ENCODE measurements around the gene GSTM1.
"Not testable (repeated sequence)": the region's sequence is repeated elsewhere in the genome, so short reads cannot be mapped to it uniquely, and the experiment has no call there.

GSTM1 gene

GRCh38 chr1:109650609-109651008 is 37.0 kb upstream of the GSTM1 start:
- Histone ChIP-seq H3K4me3 (ENCODE audit: low read depth in 1 of 2, low read length in 2 of 2) (no peak overlapping the region), H3K4me1 (ENCODE audit: control insufficient read depth in 1 of 2, insufficient read depth in 2 of 2, low read length in 2 of 2) (peaks cover 0 to 17% of the 10 kb centered on the region in 2 donors), H3K27me3 (ENCODE audit: low read depth, low read length) (no peaks in the 10 kb centered on the region), H3K9me3 (ENCODE audit: control insufficient read depth in 1 of 2, low read length in 2 of 2) (no peaks in the 10 kb centered on the region), H3K27ac (ENCODE audit: low read length) (no peak overlapping the region), H3K36me3 (ENCODE audit: control insufficient read depth in 1 of 2, insufficient read depth in 2 of 2, low read length in 2 of 2) (no peaks in the 10 kb centered on the region)

DNA sequence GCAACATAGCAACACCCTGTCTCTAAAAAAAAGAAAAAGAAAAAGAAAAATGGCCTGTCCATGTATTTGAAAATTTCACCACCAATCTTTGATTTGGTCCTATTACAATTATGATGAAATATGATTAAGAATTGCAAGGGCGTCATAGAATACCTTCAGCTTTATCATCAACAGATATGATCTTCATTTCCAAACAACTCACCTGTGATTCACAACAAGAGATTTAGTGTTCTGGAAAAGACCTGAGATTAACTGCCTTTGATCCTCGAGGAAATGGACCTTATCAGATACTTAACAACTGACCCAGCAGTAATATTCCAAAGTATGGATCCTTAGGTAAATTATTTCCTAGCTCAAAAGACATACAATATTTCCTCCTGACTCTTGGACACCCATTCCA is 35.2 kb upstream of the GSTM1 start:
- Histone ChIP-seq H3K4me1 (ENCODE audit: control insufficient read depth in 1 of 2, insufficient read depth in 2 of 2, low read length in 2 of 2) (peaks cover 0 to 25% of the 10 kb centered on the region in 2 donors), H3K9me3 (ENCODE audit: control insufficient read depth in 1 of 2, low read length in 2 of 2) (no peaks in the 10 kb centered on the region), H3K27me3 (ENCODE audit: low read depth, low read length) (no peaks in the 10 kb centered on the region)

DNA sequence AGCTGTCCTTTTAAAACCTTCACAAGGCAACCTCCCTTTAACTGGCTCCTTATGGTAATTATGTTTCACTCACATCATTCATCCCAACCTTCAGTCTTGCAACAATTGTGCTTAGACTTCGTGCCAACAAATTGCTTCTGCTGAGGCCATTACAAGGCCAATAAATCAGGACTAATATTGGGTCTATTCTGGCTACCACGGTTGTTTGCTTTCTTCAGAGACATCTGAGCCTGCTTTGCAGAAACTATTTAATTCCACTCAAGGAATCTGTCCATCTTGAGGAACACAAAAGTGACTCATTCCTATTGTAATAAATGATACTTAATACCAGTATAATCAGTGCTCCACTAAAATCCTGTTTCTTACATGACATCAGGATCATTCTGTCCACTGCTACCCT is 34.3 kb upstream of the GSTM1 start:
- Histone ChIP-seq H3K9me3 (ENCODE audit: control insufficient read depth in 1 of 2, low read length in 2 of 2) (no peaks in the 10 kb centered on the region), H3K27ac (ENCODE audit: low read length) (no peak overlapping the region), H3K4me1 (ENCODE audit: control insufficient read depth in 1 of 2, insufficient read depth in 2 of 2, low read length in 2 of 2) (peaks cover 0 to 26% of the 10 kb centered on the region in 2 donors), H3K27me3 (ENCODE audit: low read depth, low read length) (no peaks in the 10 kb centered on the region), H3K36me3 (ENCODE audit: control insufficient read depth in 1 of 2, insufficient read depth in 2 of 2, low read length in 2 of 2) (peaks cover 0 to 5% of the 10 kb centered on the region in 2 donors), H3K4me3 (ENCODE audit: low read depth in 1 of 2, low read length in 2 of 2) (no peak overlapping the region)

More for the DNA sequence above, 35.2 kb upstream of the GSTM1 start:
- no peak overlapping the region for H3K4me3 ChIP-seq (ENCODE audit: low read depth in 1 of 2, low read length in 2 of 2)
- H3K36me3 ChIP-seq (ENCODE audit: control insufficient read depth in 1 of 2, insufficient read depth in 2 of 2, low read length in 2 of 2): no peaks in the 10 kb centered on the region
- H3K27ac ChIP-seq (ENCODE audit: low read length): no peak overlapping the region

GRCh38 chr1:109654519-109654918 is 33.1 kb upstream of the GSTM1 start:
- peaks cover 4 to 16% of the 10 kb centered on the region in 2 donors for H3K36me3 ChIP-seq (ENCODE audit: control insufficient read depth in 1 of 2, insufficient read depth in 2 of 2, low read length in 2 of 2)

DNA sequence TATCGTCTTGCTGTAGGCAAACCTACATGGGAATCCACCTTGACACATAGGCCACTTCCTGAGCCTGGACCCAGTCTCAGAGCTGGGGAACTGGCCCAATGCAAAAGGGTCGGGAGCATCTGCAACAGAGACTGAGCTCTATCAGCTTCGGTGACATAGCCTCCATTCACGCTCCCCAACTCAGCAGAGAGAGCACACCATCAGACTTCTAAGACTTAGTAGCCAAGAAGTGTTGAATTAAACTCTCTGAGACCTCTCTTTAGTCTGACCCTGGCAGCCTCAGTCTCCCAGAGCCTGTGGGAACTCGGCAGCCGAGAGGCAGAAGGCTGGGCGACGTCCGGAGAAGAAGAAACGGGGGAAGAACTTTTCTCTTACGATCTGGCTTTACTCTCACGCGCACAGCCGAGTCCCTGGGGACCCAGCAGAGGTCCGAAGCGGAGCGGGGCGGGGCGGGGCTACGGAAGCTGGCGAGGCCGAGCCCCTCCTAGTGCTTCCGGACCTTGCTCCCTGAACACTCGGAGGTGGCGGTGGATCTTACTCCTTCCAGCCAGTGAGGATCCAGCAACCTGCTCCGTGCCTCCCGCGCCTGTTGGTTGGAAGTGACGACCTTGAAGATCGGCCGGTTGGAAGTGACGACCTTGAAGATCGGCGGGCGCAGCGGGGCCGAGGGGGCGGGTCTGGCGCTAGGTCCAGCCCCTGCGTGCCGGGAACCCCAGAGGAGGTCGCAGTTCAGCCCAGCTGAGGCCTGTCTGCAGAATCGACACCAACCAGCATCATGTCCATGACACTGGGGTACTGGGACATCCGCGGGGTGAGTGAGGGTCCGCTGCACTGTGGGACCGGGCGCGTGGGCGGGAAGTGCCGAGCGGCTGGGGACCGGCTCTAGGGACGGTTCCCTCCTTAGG is 31.8 kb upstream of the GSTM1 start, which contains the start of gene GSTM4:
TSS of gene GSTM4 (plus strand) at position 485 of the 905 bp plus-strand sequence. CDS start at position 776, 291 bp downstream.
- peaks cover 14 to 26% of the 10 kb centered on the region in 2 donors for H3K36me3 ChIP-seq (ENCODE audit: control insufficient read depth in 1 of 2, insufficient read depth in 2 of 2, low read length in 2 of 2)

More at GRCh38 chr1:109654519-109654918, 33.1 kb upstream of the GSTM1 start:
- H3K27ac ChIP-seq (ENCODE audit: low read length): no peak overlapping the region
- peaks cover 0 to 29% of the 10 kb centered on the region in 2 donors for H3K4me1 ChIP-seq (ENCODE audit: control insufficient read depth in 1 of 2, insufficient read depth in 2 of 2, low read length in 2 of 2)
- no peak overlapping the region for H3K4me3 ChIP-seq (ENCODE audit: low read depth in 1 of 2, low read length in 2 of 2)
- H3K9me3 ChIP-seq (ENCODE audit: control insufficient read depth in 1 of 2, low read length in 2 of 2): no peaks in the 10 kb centered on the region
- no peaks in the 10 kb centered on the region for H3K27me3 ChIP-seq (ENCODE audit: low read depth, low read length)

DNA sequence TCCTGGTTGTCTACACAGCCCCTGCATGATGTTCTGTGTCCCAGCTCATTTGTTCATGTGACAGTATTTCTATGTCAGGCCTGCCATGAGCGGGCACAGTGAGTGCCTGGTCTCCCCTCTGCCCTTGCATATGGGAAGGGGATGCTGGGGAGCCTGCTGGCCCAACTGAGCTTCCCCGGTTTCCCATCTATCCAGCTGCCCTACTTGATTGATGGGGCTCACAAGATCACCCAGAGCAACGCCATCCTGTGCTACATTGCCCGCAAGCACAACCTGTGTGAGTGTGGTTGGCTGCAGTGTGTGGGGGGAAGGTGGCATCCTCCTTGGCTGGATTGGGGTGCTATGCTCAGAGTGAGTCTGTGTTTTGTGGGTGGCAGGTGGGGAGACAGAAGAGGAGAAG is 30.2 kb upstream of the GSTM1 start:
- Histone ChIP-seq H3K27ac (ENCODE audit: low read length) (no peak overlapping the region), H3K27me3 (ENCODE audit: low read depth, low read length) (no peaks in the 10 kb centered on the region), H3K4me1 (ENCODE audit: control insufficient read depth in 1 of 2, insufficient read depth in 2 of 2, low read length in 2 of 2) (peaks cover 0 to 28% of the 10 kb centered on the region in 2 donors), H3K9me3 (ENCODE audit: control insufficient read depth in 1 of 2, low read length in 2 of 2) (no peaks in the 10 kb centered on the region), H3K4me3 (ENCODE audit: low read depth in 1 of 2, low read length in 2 of 2) (no peak overlapping the region), H3K36me3 (ENCODE audit: control insufficient read depth in 1 of 2, insufficient read depth in 2 of 2, low read length in 2 of 2) (peaks cover 14 to 30% of the 10 kb centered on the region in 2 donors)

More for the DNA sequence above, 31.8 kb upstream of the GSTM1 start, which contains the start of gene GSTM4:
- H3K9me3 ChIP-seq (ENCODE audit: control insufficient read depth in 1 of 2, low read length in 2 of 2): no peaks in the 10 kb centered on the region
- H3K27me3 ChIP-seq (ENCODE audit: low read depth, low read length): no peaks in the 10 kb centered on the region
- H3K4me3 ChIP-seq (ENCODE audit: low read depth in 1 of 2, low read length in 2 of 2): peak within 1 kb of the TSS; percentile 75 to 81
- peaks cover 0 to 28% of the 10 kb centered on the region in 2 donors for H3K4me1 ChIP-seq (ENCODE audit: control insufficient read depth in 1 of 2, insufficient read depth in 2 of 2, low read length in 2 of 2)
- peak within 1 kb of the TSS; percentile 92 for H3K27ac ChIP-seq (ENCODE audit: low read length)

DNA sequence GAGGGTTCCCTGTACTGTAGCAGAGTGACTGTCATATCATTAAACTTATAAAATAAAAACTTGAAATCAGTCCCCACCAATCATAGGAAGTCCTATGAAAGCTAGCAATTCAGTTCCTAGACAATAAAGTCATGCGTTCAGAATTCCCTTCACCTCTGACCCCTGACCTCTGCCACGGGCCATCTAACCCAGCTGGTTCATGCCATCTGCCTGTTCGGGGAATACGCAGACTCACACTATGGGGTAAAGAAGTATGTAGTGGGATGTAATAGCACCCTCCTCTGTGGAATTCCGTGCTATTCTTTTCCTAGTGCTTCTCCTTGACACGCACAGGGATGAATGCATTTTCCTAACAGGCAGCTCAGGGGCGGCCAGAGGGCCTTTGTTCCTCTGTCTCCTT is 29.6 kb upstream of the GSTM1 start:
- H3K9me3 ChIP-seq (ENCODE audit: control insufficient read depth in 1 of 2, low read length in 2 of 2): no peaks in the 10 kb centered on the region
- peaks cover 14 to 30% of the 10 kb centered on the region in 2 donors for H3K36me3 ChIP-seq (ENCODE audit: control insufficient read depth in 1 of 2, insufficient read depth in 2 of 2, low read length in 2 of 2)
- no peak overlapping the region for H3K4me3 ChIP-seq (ENCODE audit: low read depth in 1 of 2, low read length in 2 of 2)
- H3K4me1 ChIP-seq (ENCODE audit: control insufficient read depth in 1 of 2, insufficient read depth in 2 of 2, low read length in 2 of 2): peaks cover 0 to 28% of the 10 kb centered on the region in 2 donors
- H3K27me3 ChIP-seq (ENCODE audit: low read depth, low read length): no peaks in the 10 kb centered on the region
- no peak overlapping the region for H3K27ac ChIP-seq (ENCODE audit: low read length)

GRCh38 chr1:109658533-109659042 is 29.0 kb upstream of the GSTM1 start:
- H3K9me3 ChIP-seq (ENCODE audit: control insufficient read depth in 1 of 2, low read length in 2 of 2): no peaks in the 10 kb centered on the region
- peaks cover 14 to 30% of the 10 kb centered on the region in 2 donors for H3K36me3 ChIP-seq (ENCODE audit: control insufficient read depth in 1 of 2, insufficient read depth in 2 of 2, low read length in 2 of 2)
- no peaks in the 10 kb centered on the region for H3K27me3 ChIP-seq (ENCODE audit: low read depth, low read length)
- peaks cover 0 to 28% of the 10 kb centered on the region in 2 donors for H3K4me1 ChIP-seq (ENCODE audit: control insufficient read depth in 1 of 2, insufficient read depth in 2 of 2, low read length in 2 of 2)
- H3K27ac ChIP-seq (ENCODE audit: low read length): no peak overlapping the region
- no peak overlapping the region for H3K4me3 ChIP-seq (ENCODE audit: low read depth in 1 of 2, low read length in 2 of 2)

DNA sequence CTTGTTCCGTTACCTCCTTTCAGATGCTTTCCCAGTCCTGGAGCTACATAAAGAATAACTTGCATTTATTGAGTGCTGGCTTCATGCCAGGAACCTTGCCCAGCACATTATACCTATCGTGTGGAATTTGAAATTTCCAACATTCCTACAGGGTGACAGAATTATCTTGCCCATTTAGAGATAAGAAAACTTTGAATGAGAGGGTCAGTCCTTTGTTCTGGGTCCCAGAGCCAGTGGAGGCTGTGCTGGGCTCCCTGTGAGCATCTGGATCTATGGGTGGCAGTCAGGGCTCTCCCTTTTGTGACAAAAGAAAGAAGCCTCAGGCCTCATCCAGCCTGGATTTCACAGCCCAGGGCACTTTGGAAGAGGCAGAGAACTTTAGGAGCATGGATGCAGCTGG is 28.5 kb upstream of the GSTM1 start:
- no peak overlapping the region for H3K27ac ChIP-seq (ENCODE audit: low read length)
- H3K4me1 ChIP-seq (ENCODE audit: control insufficient read depth in 1 of 2, insufficient read depth in 2 of 2, low read length in 2 of 2): peaks cover 0 to 28% of the 10 kb centered on the region in 2 donors
- H3K4me3 ChIP-seq (ENCODE audit: low read depth in 1 of 2, low read length in 2 of 2): no peak overlapping the region
- no peaks in the 10 kb centered on the region for H3K9me3 ChIP-seq (ENCODE audit: control insufficient read depth in 1 of 2, low read length in 2 of 2)
- no peaks in the 10 kb centered on the region for H3K27me3 ChIP-seq (ENCODE audit: low read depth, low read length)
- peaks cover 14 to 30% of the 10 kb centered on the region in 2 donors for H3K36me3 ChIP-seq (ENCODE audit: control insufficient read depth in 1 of 2, insufficient read depth in 2 of 2, low read length in 2 of 2)

DNA sequence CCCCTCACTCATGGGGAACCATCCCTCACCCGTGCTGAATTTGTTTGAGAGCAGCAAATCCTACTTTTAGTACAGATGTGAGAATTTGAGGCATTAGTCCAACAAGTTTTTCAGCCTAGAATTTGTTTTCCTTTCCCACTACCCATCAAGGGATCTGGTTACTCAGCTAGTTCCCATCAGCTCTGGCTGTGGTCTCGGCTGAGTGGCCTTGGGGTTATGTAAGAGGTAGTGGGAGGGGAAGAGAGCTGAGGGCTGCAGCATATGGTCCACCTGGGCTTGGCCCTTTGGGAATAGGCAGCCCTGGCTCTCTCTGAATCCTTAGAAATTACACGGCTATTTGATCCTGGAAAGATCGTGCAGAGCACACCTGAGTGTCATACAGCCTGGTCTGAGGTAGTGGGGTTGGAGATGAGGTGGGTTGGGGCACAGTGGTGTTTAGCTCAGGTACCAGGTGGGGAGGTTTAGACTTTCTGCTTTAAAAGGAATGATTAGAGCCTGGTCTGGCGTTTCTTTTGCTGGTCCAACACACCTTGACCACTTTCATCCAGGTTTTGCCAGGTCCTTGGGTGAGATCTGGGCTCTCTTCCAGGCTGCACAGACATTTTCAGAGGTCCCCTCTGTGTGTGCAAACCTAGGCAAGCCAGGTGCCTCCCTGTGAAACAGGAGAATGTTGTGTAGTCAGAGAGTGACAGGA is 27.5 kb upstream of the GSTM1 start:
- no peak overlapping the region for H3K4me3 ChIP-seq (ENCODE audit: low read depth in 1 of 2, low read length in 2 of 2)
- no peaks in the 10 kb centered on the region for H3K9me3 ChIP-seq (ENCODE audit: control insufficient read depth in 1 of 2, low read length in 2 of 2)
- no peaks in the 10 kb centered on the region for H3K27me3 ChIP-seq (ENCODE audit: low read depth, low read length)
- H3K27ac ChIP-seq (ENCODE audit: low read length): no peak overlapping the region
- peaks cover 14 to 30% of the 10 kb centered on the region in 2 donors for H3K36me3 ChIP-seq (ENCODE audit: control insufficient read depth in 1 of 2, insufficient read depth in 2 of 2, low read length in 2 of 2)
- peaks cover 0 to 19% of the 10 kb centered on the region in 2 donors for H3K4me1 ChIP-seq (ENCODE audit: control insufficient read depth in 1 of 2, insufficient read depth in 2 of 2, low read length in 2 of 2)

- peaks cover 0 to 14% of the 10 kb centered on the region in 2 donors for H3K4me1 ChIP-seq (ENCODE audit: control insufficient read depth in 1 of 2, insufficient read depth in 2 of 2, low read length in 2 of 2)
- not testable (repeated sequence) for H3K27me3 ChIP-seq (ENCODE audit: low read depth, low read length); H3K9me3 ChIP-seq (ENCODE audit: control insufficient read depth in 1 of 2, low read length in 2 of 2); H3K27ac ChIP-seq (ENCODE audit: low read length); H3K4me3 ChIP-seq (ENCODE audit: low read depth in 1 of 2, low read length in 2 of 2)
- H3K36me3 ChIP-seq (ENCODE audit: control insufficient read depth in 1 of 2, insufficient read depth in 2 of 2, low read length in 2 of 2): peaks cover 14 to 30% of the 10 kb centered on the region in 2 donors
Observed at GRCh38 chr1:109660691-109661026, 27.0 kb upstream of the GSTM1 start.
